Psoas muscle (tissue), 8 donors: ENCODE measurements around the gene AFF3. TPM values are rescaled to one million over a fixed set of nuclear protein-coding genes. Genes with fewer than 3 reads are reported as not detected.

Source experiments
- ATAC-seq, 4 donors: fragments of 200-7000 bp; cut with Tn5 transposase; one replicate each; pipeline ENCODE4 v1.9.1; 2020; ENCODE audit warnings: moderate library complexity in 3 of 4, mild to moderate bottlenecking in 2 of 4
- DNase-seq, 2 donors: peaks; one replicate each; pipeline ENCODE4 v3.0.0-alpha.2; 2020
- H3K27ac ChIP-seq: fragments of 200-600 bp; one replicate; pipeline ENCODE4 v1.8.0; 2022
- H3K27me3 ChIP-seq, 3 donors: fragments of 200-600 bp in 1 of 3; one replicate each; pipeline versions ENCODE4 v1.6.1 to v1.8.0; 2013 to 2022; ENCODE audit warnings: low read length in 2 of 3, mild to moderate bottlenecking in 2 of 3, moderate library complexity in 1 of 3; ENCODE audit not compliant: insufficient read depth in 3 of 3
- H3K36me3 ChIP-seq, 2 donors: fragments of 200-600 bp in 1 of 2; one replicate each; pipeline versions ENCODE4 v1.6.1 to v1.8.0; 2013 to 2022; ENCODE audit warnings: low read depth in 1 of 2, mild to moderate bottlenecking in 1 of 2, moderate library complexity in 1 of 2; ENCODE audit not compliant: insufficient read depth in 1 of 2
- H3K4me1 ChIP-seq: fragments of 200-600 bp; one replicate; pipeline ENCODE4 v1.8.0; 2022
- H3K4me3 ChIP-seq: fragments of 200-600 bp; one replicate; pipeline ENCODE4 v1.8.0; 2022; ENCODE audit warnings: mild to moderate bottlenecking
- H3K9me3 ChIP-seq: fragments of 200-600 bp; one replicate; pipeline ENCODE4 v1.8.0; 2022
- CTCF ChIP-seq: fragments of 200-600 bp; IDR thresholded peaks from one replicate; pipeline ENCODE4 v1.8.0; 2022; ENCODE audit warnings: antibody characterized with exemption
- WGBS, 3 donors: extraction: QIAGEN DNeasy Blood & Tissue Kit; methylation state at CpG; one replicate each; pipeline versions ENCODE4 v1.1.6 to v1.1.7; 2013; 5-methylcytosine and 5-hydroxymethylcytosine counted together
- intact Hi-C, 2 donors: fragments of 100-400 bp; cut with DNase I; formaldehyde crosslinking; loops; one replicate each; pipeline versions ENCODE4 v1.11.0 to v1.14.2; 2022
- polyA plus RNA-seq, 3 donors: library from polyadenylated mRNA; stranded (reverse); fragments of 200-250 nt; gene quantifications; one replicate each; pipeline ENCODE4 v1.2.3, GENCODE V29; 2013
- total RNA-seq, 4 donors: library from RNA; stranded (reverse); fragmentation: NEBNext Ultra II Directional in 2 of 4; extraction: Animal tissue kit (Norgen Biotek cat#: 25700) in 2 of 4; gene quantifications; one replicate each; pipeline versions ENCODE4 v1.2.1 to v1.2.4, GENCODE V29; 2021 to 2023
- donor health status: healthy with polysubstance abuse.
- donor health status: DM: no; HTN: no; CAD: no; lungs with moderate emphysema.
- donor health status: Bipolar disorder and iron deficiency.
- donor health status: healthy.
- donor health status: DM: yes; HTN: yes; CAD: no.
- donor health status: DM: no; HTN: no; CAD: no.
- donor health status: DM: no; HTN: no; CAD: no.
- donor health status: DM: yes; HTN: yes; CAD: no.

Gene AFF3
- total and polyA plus RNA-seq, 7 donors: 0.08 to 2.9 (median 0.44) TPM

GRCh38 chr2:99679518-99679917 lies 462.9 kb downstream of the AFF3 start:
- intact Hi-C loops: no loop called here
- Histone ChIP-seq H3K4me3 (no peak overlapping the region), H3K36me3 (no peaks in the 10 kb centered on the region), H3K27me3 (no peaks in the 10 kb centered on the region), H3K9me3 (no peaks in the 10 kb centered on the region), H3K27ac (no peak overlapping the region), H3K4me1 (no peaks in the 10 kb centered on the region)
- no peak for TF ChIP-seq CTCF
- ATAC-seq (peak in 1 of 4 donors; percentile 32), DNase-seq (no peak)

GRCh38 chr2:99678625-99679024 lies 463.8 kb downstream of the AFF3 start:
- no peaks in the 10 kb centered on the region for H3K27me3 ChIP-seq
- no peaks in the 10 kb centered on the region for H3K4me1 ChIP-seq
- ATAC-seq (no peak), DNase-seq (no peak)
- intact Hi-C loops: no loop called here
- H3K36me3 ChIP-seq: no peaks in the 10 kb centered on the region
- no peak overlapping the region for H3K27ac ChIP-seq
- WGBS, 3 donors: 93 to 97% (median 95%) methylated on average over 4 of the region's 4 CpGs
- no peaks in the 10 kb centered on the region for H3K9me3 ChIP-seq
- TF ChIP-seq CTCF: no peak
- H3K4me3 ChIP-seq: no peak overlapping the region

DNA sequence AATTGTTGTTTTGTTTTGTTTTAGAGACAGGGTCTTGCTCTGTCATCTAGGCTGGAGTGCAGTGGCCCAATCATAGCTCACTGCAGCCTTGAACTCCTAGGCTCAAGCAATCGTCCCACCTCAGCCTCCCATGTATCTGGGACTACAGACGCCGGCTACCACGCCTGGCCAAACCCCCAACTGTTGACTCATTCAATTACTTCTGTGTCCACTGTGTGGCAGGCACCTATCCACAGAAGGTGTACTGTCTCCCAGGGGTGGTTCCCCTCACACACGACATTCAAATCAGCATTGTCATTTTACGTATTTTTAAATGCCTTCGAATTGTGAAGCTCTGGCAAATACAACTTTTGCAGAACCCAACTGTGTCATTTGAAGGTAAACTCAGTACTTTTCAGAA lies 464.6 kb downstream of the AFF3 start:
- 95 to 96% (median 96%) methylated on average over 7 of the region's 7 CpGs for WGBS, 3 donors
- TF ChIP-seq CTCF: no peak
- no peak overlapping the region for H3K27ac ChIP-seq
- intact Hi-C loops: no loop called here
- H3K9me3 ChIP-seq: no peaks in the 10 kb centered on the region
- DNase-seq (no peak), ATAC-seq (no peak)
- H3K4me1 ChIP-seq: no peaks in the 10 kb centered on the region
- H3K4me3 ChIP-seq: no peak overlapping the region
- H3K36me3 ChIP-seq: no peaks in the 10 kb centered on the region
- no peaks in the 10 kb centered on the region for H3K27me3 ChIP-seq

DNA sequence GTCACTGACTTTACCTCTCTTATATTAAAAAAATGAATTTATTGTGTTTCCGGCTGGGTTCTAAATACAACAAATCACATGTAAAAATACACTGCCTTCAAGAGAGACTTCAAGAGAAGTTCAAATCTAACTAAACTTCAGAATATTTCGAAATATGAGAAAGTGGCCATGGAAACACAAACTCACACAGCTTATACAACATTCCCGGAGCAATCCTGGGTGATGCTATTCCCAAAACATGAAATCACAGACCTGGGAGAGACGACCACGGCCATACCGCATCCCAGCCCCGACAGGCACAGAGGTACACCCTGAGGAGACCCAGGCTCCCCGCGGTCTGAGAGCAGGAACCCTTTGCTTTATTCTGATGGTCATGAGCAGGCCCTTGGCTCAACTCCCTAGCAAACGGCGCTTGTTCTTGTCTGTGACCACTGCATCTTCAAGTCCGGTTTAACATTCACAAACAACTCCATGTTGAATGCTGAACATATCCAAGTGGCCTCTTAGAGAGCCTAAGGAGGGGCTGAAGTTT lies 467.2 kb downstream of the AFF3 start:
- 86 to 94% (median 91%) methylated on average over 12 of the region's 12 CpGs for WGBS, 3 donors
- H3K9me3 ChIP-seq: no peaks in the 10 kb centered on the region
- no peaks in the 10 kb centered on the region for H3K36me3 ChIP-seq
- no peak overlapping the region for H3K27ac ChIP-seq
- intact Hi-C loops: no loop called here
- peak in 1 of 2 donors; percentile 52 for DNase-seq
- no peak for TF ChIP-seq CTCF
- peaks cover 6% of the 10 kb centered on the region for H3K4me1 ChIP-seq
- no peaks in the 10 kb centered on the region for H3K27me3 ChIP-seq
- no peak for ATAC-seq
- no peak overlapping the region for H3K4me3 ChIP-seq

DNA sequence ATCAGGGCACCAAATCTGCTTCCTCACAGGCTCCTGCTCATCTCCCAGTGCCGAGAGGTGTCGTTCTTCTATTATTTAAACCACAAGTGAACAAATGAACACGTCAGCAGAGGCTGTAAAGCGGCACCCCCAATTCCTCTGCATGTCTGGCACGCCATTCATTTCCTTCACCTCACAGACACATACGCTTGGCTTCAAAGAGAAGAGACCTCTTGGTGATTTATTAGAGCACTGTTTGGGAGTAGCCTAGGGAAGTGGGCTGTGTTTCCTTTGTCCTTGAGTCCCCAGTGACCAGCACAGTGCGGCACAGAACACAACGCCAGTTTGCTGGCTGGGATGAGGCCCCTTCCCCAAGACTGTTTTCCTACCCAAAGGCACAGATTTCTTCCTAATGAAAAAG lies 468.3 kb downstream of the AFF3 start:
- TF ChIP-seq CTCF: no peak
- Histone ChIP-seq H3K27me3 (no peaks in the 10 kb centered on the region), H3K4me1 (peaks cover 6% of the 10 kb centered on the region)

More for the DNA sequence above, 468.3 kb downstream of the AFF3 start:
- intact Hi-C loops: no loop called here
- H3K9me3 ChIP-seq: no peaks in the 10 kb centered on the region
- H3K4me3 ChIP-seq: no peak overlapping the region
- DNase-seq (no peak), ATAC-seq (no peak)
- WGBS, 3 donors: 79 to 88% (median 84%) methylated on average over 8 of the region's 8 CpGs
- H3K27ac ChIP-seq: no peak overlapping the region
- no peaks in the 10 kb centered on the region for H3K36me3 ChIP-seq
